HEK293 (cell line): ENCODE data around the gene LRRC10B.
A peak's percentile ranks its signal among the peaks of the same experiment; 100 is the strongest.

Experiments used
- CTCF ChIA-PET: fragments of 350-600 bp; formaldehyde crosslinking; extraction: SDS; loops from one replicate; lab custom pipeline; 2021; ENCODE audit warnings: antibody characterized with exemption; lab: Yijun Ruan, JAX
- POLR2A ChIA-PET: fragments of 300-600 bp; formaldehyde crosslinking; extraction: SDS; loops from one replicate; lab custom pipeline; 2020; ENCODE audit warnings: antibody characterized with exemption, inconsistent platforms; lab: Yijun Ruan, JAX
- H3K27ac ChIP-seq: fragments of 200-500 bp; sonication (Bioruptor generic); 2 replicates; pipeline ENCODE4 v1.5.1; 2014; ENCODE audit warnings: low read depth, low read length, control low read depth, inconsistent platforms; ENCODE audit errors: extremely low read depth
- H3K36me3 ChIP-seq, 2 experiments: fragments of 200-500 bp in 1 of 2; sonication (Bioruptor generic) in 1 of 2; 1 replicate in 1 of 2; 2 replicates in 1 of 2; pipeline ENCODE4 v1.5.1; 2014 to 2017; ENCODE audit warnings: inconsistent platforms in 2 of 2, low read length in 2 of 2; ENCODE audit not compliant: control insufficient read depth in 2 of 2, insufficient read depth in 1 of 2
- H3K4me1 ChIP-seq: fragments of 200-500 bp; sonication (Bioruptor generic); 2 replicates; pipeline ENCODE4 v1.5.1; 2014; ENCODE audit warnings: mild to moderate bottlenecking, low read length, inconsistent platforms; ENCODE audit not compliant: control insufficient read depth, insufficient read depth
- H3K4me3 ChIP-seq: 2 replicates; pipeline ENCODE4 v1.5.1; 2011; ENCODE audit warnings: low read depth, mild to moderate bottlenecking, control low read depth, low read length, moderate library complexity
- H3K9me3 ChIP-seq: fragments of 200-500 bp; sonication (Bioruptor generic); 2 replicates; pipeline ENCODE4 v1.5.1; 2014; ENCODE audit warnings: low read depth, low read length, inconsistent platforms; ENCODE audit not compliant: control insufficient read depth, insufficient read depth
- EGR2 ChIP-seq: fragments of 450-650 bp; formaldehyde crosslinking; IDR thresholded peaks from 2 replicates; pipeline ENCODE4 v1.5.1; 2016; ENCODE audit warnings: low read depth, missing biosample characterization, missing genetic modification characterization
- GLIS2 ChIP-seq: fragments of 450-650 bp; formaldehyde crosslinking; IDR thresholded peaks from 2 replicates; pipeline ENCODE4 v1.5.1; 2016; ENCODE audit warnings: missing biosample characterization, missing genetic modification characterization
- KLF10 ChIP-seq: fragments of 450-650 bp; IDR thresholded peaks from 2 replicates; pipeline ENCODE4 v1.5.1; 2018; ENCODE audit warnings: missing biosample characterization, mild to moderate bottlenecking, missing genetic modification characterization
- KLF9 ChIP-seq: fragments of 450-650 bp; formaldehyde crosslinking; IDR thresholded peaks from 2 replicates; pipeline ENCODE4 v1.5.1; 2016; ENCODE audit warnings: missing biosample characterization, missing genetic modification characterization, low read depth
- MEIS1 ChIP-seq: sonication (generic); formaldehyde crosslinking; IDR thresholded peaks from 2 replicates; pipeline ENCODE4 v1.8.1; 2022; ENCODE audit warnings: missing genetic modification reagents, mild to moderate bottlenecking, borderline replicate concordance
- REPIN1 ChIP-seq: fragments of 450-650 bp; formaldehyde crosslinking; IDR thresholded peaks from 2 replicates; pipeline ENCODE4 v1.5.1; 2017; ENCODE audit warnings: missing biosample characterization, missing genetic modification characterization, low read depth
- SCRT2 ChIP-seq: fragments of 450-650 bp; formaldehyde crosslinking; IDR thresholded peaks from 2 replicates; pipeline ENCODE4 v1.5.1; 2016; ENCODE audit warnings: missing biosample characterization, missing genetic modification characterization
- SP3 ChIP-seq: fragments of 450-650 bp; formaldehyde crosslinking; IDR thresholded peaks from 2 replicates; pipeline ENCODE4 v1.5.1; 2016; ENCODE audit warnings: missing biosample characterization, missing genetic modification characterization
- ZBTB20 ChIP-seq: fragments of 450-650 bp; formaldehyde crosslinking; IDR thresholded peaks from 2 replicates; pipeline ENCODE4 v1.5.1; 2016; ENCODE audit warnings: missing biosample characterization, missing genetic modification characterization
- ZBTB48 ChIP-seq: fragments of 450-650 bp; formaldehyde crosslinking; IDR thresholded peaks from 2 replicates; pipeline ENCODE4 v1.5.1; 2016; ENCODE audit warnings: missing biosample characterization, missing genetic modification characterization
- ZBTB7A ChIP-seq: fragments of 450-650 bp; formaldehyde crosslinking; IDR thresholded peaks from 2 replicates; pipeline ENCODE4 v1.5.1; 2016; ENCODE audit warnings: low read depth, missing biosample characterization, missing genetic modification characterization
- ZFHX2 ChIP-seq: fragments of 450-650 bp; formaldehyde crosslinking; conservative IDR thresholded peaks from 2 replicates; pipeline ENCODE4 v1.5.1; 2016; ENCODE audit warnings: missing biosample characterization, missing genetic modification characterization
- ZNF114 ChIP-seq: fragments of 450-650 bp; formaldehyde crosslinking; IDR thresholded peaks from 2 replicates; pipeline ENCODE4 v1.5.0; 2017; ENCODE audit warnings: missing biosample characterization, missing genetic modification characterization
- ZNF155 ChIP-seq: fragments of 450-650 bp; formaldehyde crosslinking; IDR thresholded peaks from 2 replicates; pipeline ENCODE4 v1.5.1; 2016; ENCODE audit warnings: missing biosample characterization, missing genetic modification characterization
- ZNF169 ChIP-seq: fragments of 450-650 bp; formaldehyde crosslinking; IDR thresholded peaks from 2 replicates; pipeline ENCODE4 v1.5.1; 2016; ENCODE audit warnings: missing biosample characterization, missing genetic modification characterization
- ZNF175 ChIP-seq: fragments of 450-650 bp; formaldehyde crosslinking; IDR thresholded peaks from 2 replicates; pipeline ENCODE4 v1.5.1; 2016; ENCODE audit warnings: missing biosample characterization, missing genetic modification characterization
- ZNF223 ChIP-seq: fragments of 450-650 bp; formaldehyde crosslinking; IDR thresholded peaks from 2 replicates; pipeline ENCODE4 v1.5.1; 2016; ENCODE audit warnings: missing biosample characterization, missing genetic modification characterization
- ZNF335 ChIP-seq: fragments of 450-650 bp; formaldehyde crosslinking; conservative IDR thresholded peaks from 2 replicates; pipeline ENCODE4 v1.5.1; 2016; ENCODE audit warnings: missing biosample characterization, missing genetic modification characterization
- ZNF394 ChIP-seq: fragments of 450-650 bp; formaldehyde crosslinking; IDR thresholded peaks from 2 replicates; pipeline ENCODE4 v1.5.1; 2016; ENCODE audit warnings: missing biosample characterization, missing genetic modification characterization, mild to moderate bottlenecking, moderate library complexity, borderline replicate concordance
- ZNF404 ChIP-seq: fragments of 450-650 bp; formaldehyde crosslinking; IDR thresholded peaks from 2 replicates; pipeline ENCODE4 v1.5.1; 2017; ENCODE audit warnings: missing biosample characterization, missing genetic modification characterization
- ZNF521 ChIP-seq: fragments of 450-650 bp; formaldehyde crosslinking; IDR thresholded peaks from 2 replicates; pipeline ENCODE4 v1.5.1; 2017; ENCODE audit warnings: missing biosample characterization, mild to moderate bottlenecking, missing genetic modification characterization
- ZNF623 ChIP-seq: fragments of 450-650 bp; formaldehyde crosslinking; IDR thresholded peaks from 2 replicates; pipeline ENCODE4 v1.5.1; 2016; ENCODE audit warnings: missing biosample characterization, missing genetic modification characterization
- ZNF843 ChIP-seq: fragments of 450-650 bp; formaldehyde crosslinking; IDR thresholded peaks from 2 replicates; pipeline ENCODE4 v1.5.1; 2016; ENCODE audit warnings: missing biosample characterization, missing genetic modification characterization
- ZSCAN4 ChIP-seq: fragments of 450-650 bp; formaldehyde crosslinking; IDR thresholded peaks from 2 replicates; pipeline ENCODE4 v1.5.1; 2017; ENCODE audit warnings: missing biosample characterization, missing genetic modification characterization
- TF ChIP-seq, protein P1 (sequence below): fragments of 450-650 bp; formaldehyde crosslinking; IDR thresholded peaks from 2 replicates; pipeline ENCODE4 v1.5.1; 2016; ENCODE audit warnings: missing biosample characterization, missing genetic modification characterization
- TF ChIP-seq, protein P2 (sequence below): fragments of 450-650 bp; formaldehyde crosslinking; IDR thresholded peaks from 2 replicates; pipeline ENCODE4 v1.5.0; 2017; ENCODE audit warnings: missing biosample characterization, missing genetic modification characterization, borderline replicate concordance
- TF ChIP-seq, protein P3 (sequence below): fragments of 450-650 bp; formaldehyde crosslinking; IDR thresholded peaks from 2 replicates; pipeline ENCODE4 v1.5.1; 2017; ENCODE audit warnings: missing biosample characterization, missing genetic modification characterization
- TF ChIP-seq, protein P4 (sequence below): sonication (generic); formaldehyde crosslinking; IDR thresholded peaks from 2 replicates; pipeline ENCODE4 v1.8.1; 2022; ENCODE audit warnings: mild to moderate bottlenecking, moderate library complexity, missing genetic modification reagents

The LRRC10B gene

GRCh38 chr11:61555051-61555969 is 46.8 kb downstream of the LRRC10B start:
- ChIA-PET POLR2A (no interaction called here), CTCF (interaction anchor here (0.6 to 1.2 kb wide), 2 partner anchors 31 to 39 kb away, joined by 4 to 5 read pairs; no protein-coding TSS in a partner anchor)
- Histone ChIP-seq H3K36me3 (no peaks in the 10 kb centered on the region), H3K27ac (no peak overlapping the region), H3K9me3 (no peaks in the 10 kb centered on the region), H3K4me3 (peak overlapping the region; percentile 2), H3K4me1 (no peaks in the 10 kb centered on the region)
- TF ChIP-seq ZNF114 (no peak), ZNF394 (no peak), MEIS1 (no peak), ZBTB7A (tag by site-specific recombination) (no peak), SP3 (tag by site-specific recombination) (peak; percentile 47), ZNF843 (tag by site-specific recombination) (no peak), ZNF521 (tag by site-specific recombination) (no peak), SCRT2 (no peak), ZNF175 (no peak), ZBTB20 (tag by site-specific recombination) (peak; percentile 81), EGR2 (tag by site-specific recombination) (peak; percentile 54), GLIS2 (tag by site-specific recombination) (peak; percentile 36; the same call in 1 of the 2 replicates), ZNF335 (tag by site-specific recombination) (no peak), ZNF404 (tag by site-specific recombination) (no peak), KLF9 (tag by site-specific recombination) (peak; percentile 72), ZFHX2 (tag by site-specific recombination) (peak; percentile 85), ZBTB48 (peak; percentile 69), ZNF169 (no peak), KLF10 (tag by site-specific recombination) (peak; percentile 50; the same call in 1 of the 2 replicates), ZNF223 (tag by site-specific recombination) (no peak), ZNF155 (no peak), ZSCAN4 (tag by site-specific recombination) (peak; percentile 92), ZNF623 (tag by site-specific recombination) (no peak), REPIN1 (no peak)
- TF ChIP-seq, protein P1, sequence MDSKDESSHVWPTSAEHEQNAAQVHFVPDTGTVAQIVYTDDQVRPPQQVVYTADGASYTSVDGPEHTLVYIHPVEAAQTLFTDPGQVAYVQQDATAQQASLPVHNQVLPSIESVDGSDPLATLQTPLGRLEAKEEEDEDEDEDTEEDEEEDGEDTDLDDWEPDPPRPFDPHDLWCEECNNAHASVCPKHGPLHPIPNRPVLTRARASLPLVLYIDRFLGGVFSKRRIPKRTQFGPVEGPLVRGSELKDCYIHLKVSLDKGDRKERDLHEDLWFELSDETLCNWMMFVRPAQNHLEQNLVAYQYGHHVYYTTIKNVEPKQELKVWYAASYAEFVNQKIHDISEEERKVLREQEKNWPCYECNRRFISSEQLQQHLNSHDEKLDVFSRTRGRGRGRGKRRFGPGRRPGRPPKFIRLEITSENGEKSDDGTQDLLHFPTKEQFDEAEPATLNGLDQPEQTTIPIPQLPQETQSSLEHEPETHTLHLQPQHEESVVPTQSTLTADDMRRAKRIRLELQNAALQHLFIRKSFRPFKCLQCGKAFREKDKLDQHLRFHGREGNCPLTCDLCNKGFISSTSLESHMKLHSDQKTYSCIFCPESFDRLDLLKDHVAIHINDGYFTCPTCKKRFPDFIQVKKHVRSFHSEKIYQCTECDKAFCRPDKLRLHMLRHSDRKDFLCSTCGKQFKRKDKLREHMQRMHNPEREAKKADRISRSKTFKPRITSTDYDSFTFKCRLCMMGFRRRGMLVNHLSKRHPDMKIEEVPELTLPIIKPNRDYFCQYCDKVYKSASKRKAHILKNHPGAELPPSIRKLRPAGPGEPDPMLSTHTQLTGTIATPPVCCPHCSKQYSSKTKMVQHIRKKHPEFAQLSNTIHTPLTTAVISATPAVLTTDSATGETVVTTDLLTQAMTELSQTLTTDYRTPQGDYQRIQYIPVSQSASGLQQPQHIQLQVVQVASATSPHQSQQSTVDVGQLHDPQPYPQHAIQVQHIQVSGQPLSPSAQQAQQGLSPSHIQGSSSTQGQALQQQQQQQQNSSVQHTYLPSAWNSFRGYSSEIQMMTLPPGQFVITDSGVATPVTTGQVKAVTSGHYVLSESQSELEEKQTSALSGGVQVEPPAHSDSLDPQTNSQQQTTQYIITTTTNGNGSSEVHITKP (tag by site-specific recombination): no peak
- TF ChIP-seq, protein P2, sequence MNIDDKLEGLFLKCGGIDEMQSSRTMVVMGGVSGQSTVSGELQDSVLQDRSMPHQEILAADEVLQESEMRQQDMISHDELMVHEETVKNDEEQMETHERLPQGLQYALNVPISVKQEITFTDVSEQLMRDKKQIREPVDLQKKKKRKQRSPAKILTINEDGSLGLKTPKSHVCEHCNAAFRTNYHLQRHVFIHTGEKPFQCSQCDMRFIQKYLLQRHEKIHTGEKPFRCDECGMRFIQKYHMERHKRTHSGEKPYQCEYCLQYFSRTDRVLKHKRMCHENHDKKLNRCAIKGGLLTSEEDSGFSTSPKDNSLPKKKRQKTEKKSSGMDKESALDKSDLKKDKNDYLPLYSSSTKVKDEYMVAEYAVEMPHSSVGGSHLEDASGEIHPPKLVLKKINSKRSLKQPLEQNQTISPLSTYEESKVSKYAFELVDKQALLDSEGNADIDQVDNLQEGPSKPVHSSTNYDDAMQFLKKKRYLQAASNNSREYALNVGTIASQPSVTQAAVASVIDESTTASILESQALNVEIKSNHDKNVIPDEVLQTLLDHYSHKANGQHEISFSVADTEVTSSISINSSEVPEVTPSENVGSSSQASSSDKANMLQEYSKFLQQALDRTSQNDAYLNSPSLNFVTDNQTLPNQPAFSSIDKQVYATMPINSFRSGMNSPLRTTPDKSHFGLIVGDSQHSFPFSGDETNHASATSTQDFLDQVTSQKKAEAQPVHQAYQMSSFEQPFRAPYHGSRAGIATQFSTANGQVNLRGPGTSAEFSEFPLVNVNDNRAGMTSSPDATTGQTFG: no peak
- TF ChIP-seq, protein P3, sequence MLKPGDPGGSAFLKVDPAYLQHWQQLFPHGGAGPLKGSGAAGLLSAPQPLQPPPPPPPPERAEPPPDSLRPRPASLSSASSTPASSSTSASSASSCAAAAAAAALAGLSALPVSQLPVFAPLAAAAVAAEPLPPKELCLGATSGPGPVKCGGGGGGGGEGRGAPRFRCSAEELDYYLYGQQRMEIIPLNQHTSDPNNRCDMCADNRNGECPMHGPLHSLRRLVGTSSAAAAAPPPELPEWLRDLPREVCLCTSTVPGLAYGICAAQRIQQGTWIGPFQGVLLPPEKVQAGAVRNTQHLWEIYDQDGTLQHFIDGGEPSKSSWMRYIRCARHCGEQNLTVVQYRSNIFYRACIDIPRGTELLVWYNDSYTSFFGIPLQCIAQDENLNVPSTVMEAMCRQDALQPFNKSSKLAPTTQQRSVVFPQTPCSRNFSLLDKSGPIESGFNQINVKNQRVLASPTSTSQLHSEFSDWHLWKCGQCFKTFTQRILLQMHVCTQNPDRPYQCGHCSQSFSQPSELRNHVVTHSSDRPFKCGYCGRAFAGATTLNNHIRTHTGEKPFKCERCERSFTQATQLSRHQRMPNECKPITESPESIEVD (tag by site-specific recombination): no peak
- TF ChIP-seq, protein P4, sequence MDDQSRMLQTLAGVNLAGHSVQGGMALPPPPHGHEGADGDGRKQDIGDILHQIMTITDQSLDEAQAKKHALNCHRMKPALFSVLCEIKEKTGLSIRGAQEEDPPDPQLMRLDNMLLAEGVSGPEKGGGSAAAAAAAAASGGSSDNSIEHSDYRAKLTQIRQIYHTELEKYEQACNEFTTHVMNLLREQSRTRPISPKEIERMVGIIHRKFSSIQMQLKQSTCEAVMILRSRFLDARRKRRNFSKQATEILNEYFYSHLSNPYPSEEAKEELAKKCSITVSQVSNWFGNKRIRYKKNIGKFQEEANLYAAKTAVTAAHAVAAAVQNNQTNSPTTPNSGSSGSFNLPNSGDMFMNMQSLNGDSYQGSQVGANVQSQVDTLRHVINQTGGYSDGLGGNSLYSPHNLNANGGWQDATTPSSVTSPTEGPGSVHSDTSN (CRISPR knock-in tag): no peak
